ENCODE data around the gene STAT5A.

DNA sequence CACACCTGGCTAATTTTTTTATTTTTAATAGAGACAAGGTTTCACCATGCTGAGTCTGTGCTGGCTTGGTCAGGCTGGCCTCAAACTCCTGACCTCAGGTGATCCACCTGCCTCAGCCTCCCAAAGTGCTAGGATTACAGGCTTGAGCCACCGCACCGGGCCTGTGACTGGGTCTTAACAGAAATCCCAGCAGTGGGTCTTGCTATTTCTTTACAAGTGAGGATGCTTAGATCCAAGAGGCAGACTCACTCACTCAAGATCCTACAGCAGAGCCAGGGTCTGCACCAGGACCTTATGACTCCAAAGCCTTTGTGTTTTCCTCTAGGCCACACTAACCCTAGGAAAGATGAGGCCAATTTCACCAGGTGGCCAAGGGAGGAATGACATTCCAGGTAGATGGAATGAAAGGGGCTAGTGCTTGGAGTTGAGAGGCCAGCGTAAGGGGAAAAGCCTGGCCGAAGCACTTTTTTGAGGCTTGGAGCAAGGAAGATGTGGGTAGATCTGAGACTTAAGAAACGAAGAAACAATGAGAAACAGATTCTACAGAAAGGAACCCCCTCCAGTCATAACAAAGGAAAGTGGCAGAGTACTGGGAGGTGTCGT, 5.7 kb upstream of the STAT5A start:
- TF ChIP-seq, protein P1, sequence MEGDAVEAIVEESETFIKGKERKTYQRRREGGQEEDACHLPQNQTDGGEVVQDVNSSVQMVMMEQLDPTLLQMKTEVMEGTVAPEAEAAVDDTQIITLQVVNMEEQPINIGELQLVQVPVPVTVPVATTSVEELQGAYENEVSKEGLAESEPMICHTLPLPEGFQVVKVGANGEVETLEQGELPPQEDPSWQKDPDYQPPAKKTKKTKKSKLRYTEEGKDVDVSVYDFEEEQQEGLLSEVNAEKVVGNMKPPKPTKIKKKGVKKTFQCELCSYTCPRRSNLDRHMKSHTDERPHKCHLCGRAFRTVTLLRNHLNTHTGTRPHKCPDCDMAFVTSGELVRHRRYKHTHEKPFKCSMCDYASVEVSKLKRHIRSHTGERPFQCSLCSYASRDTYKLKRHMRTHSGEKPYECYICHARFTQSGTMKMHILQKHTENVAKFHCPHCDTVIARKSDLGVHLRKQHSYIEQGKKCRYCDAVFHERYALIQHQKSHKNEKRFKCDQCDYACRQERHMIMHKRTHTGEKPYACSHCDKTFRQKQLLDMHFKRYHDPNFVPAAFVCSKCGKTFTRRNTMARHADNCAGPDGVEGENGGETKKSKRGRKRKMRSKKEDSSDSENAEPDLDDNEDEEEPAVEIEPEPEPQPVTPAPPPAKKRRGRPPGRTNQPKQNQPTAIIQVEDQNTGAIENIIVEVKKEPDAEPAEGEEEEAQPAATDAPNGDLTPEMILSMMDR (IDR thresholded peaks at IDR 0.05; ENCODE audit: poor library complexity, severe bottlenecking) = no peak
- TF ChIP-seq TAF1 (IDR thresholded peaks at IDR 0.05; ENCODE audit: low read depth) (no peak), EZH2 (IDR thresholded peaks at IDR 0.05; ENCODE audit: borderline replicate concordance, insufficient read depth, low read length, poor library complexity, severe bottlenecking) (no peak), EP300 (conservative IDR thresholded peaks at IDR 0.05; ENCODE audit: poor library complexity, severe bottlenecking) (no peak), POLR2AphosphoS5 (IDR thresholded peaks at IDR 0.05) (no peak)
